ENCODE data around the gene IGSF5. TPM values are rescaled to one million over a fixed set of nuclear protein-coding genes. Genes with fewer than 3 reads are reported as not detected.

Gene IGSF5
- not detected in 2 replicates for total RNA-seq

GRCh38 chr21:39744883-39745282 is at the start of gene IGSF5:
TSS of gene IGSF5 (plus strand) at chr21:39745183. CDS start at chr21:39745510, 327 bp downstream.

Other genes starting within 250 kb of the IGSF5 start
- not detected in 2 replicates for gene B3GALT5, start 132.2 kb upstream of the IGSF5 start, total RNA-seq
- gene PCP4, start 122.3 kb downstream of the IGSF5 start, total RNA-seq, result not detected in 2 replicates

Data from hair follicular keratinocyte (primary cell).